SW480 (cell line): ENCODE results near the gene PZP.
"Not testable (repeated sequence)": the region's sequence is repeated elsewhere in the genome, so short reads cannot be mapped to it uniquely, and the experiment has no call there.

Experiments
- DNase-seq: peaks from one replicate; pipeline ENCODE4 v3.0.0-alpha.2; 2016; ENCODE audit warnings: low spot score

PZP gene

DNA sequence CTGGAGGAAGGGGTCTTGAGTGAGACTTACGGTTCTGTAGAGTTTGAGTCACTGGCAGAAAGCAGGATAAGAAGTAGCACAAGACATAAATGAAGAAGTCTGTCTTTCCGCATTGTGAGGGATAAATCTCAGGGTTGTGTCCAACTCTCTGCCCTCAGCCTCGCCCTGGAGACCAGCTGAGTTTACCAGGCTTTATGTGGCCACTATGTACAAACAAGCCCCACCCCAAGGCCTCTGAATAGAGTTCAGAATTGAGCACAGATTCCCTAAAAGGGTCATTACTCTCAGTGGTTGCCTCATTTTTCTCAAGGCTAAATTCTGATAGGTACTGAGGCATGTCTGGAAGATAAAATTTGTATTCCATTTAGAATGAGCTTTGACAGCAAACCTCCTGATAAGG lies at the start of gene PZP:
Gene PZP (minus strand): TSS at position 167 of the 400 bp plus-strand sequence. CDS start 54 bp downstream, at position 113.
- no peak for DNase-seq

DNA sequence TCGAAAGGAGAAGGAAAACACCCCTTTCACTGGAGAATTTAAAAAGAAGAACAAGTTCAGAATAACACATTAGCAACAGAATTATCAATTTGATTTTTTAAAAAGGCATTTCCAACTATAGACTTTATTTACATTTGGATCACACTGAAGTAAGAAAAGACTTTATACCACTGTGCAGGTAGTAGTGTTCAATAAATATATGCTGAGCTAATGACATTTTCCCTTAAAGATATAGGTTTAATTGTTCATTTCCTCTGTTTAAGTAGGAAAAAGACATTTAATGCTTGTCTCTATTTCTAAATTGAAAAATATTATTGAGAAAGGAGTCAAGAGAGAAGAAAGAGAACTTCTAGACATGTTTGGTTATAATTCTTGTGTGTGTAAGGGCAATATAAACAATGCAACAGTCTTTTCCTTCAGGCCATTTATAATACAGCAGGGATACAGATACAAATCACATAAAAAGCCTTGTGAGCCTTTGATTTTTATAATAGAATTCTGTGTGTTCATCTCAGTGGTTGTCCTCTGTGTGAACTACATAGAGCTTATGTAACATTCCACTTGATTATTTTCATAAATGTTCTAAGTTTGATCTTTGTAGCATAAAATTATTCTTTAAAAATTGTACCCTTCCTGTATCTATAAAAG lies 48.7 kb upstream of the PZP start:
- DNase-seq: no peak

- DNase-seq: no peak
Measured at GRCh38 chr12:9256341-9256740, 48.1 kb upstream of the PZP start.

- DNase-seq: no peak
Measured at GRCh38 chr12:9255837-9256236, 47.6 kb upstream of the PZP start.

- no peak for DNase-seq
Measured at GRCh38 chr12:9253464-9253863, 45.3 kb upstream of the PZP start.

DNA sequence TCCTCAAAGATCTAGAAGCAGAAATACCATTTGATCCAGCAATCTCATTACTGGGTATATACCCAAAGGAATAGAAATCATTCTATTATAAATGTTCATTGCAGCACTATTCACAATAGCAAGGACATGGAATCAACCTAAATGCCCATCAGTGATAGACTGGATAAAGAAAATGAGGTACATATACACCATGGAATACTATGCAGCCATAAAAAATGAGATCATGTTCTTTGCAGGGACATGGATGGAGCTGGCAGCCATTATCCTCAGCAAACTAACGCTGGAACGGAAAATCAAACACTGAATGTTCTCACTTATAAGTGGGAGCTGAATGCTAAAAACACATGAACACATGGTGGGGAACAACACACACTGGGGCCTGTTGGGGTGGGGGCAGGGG lies 44.6 kb upstream of the PZP start:
- not testable (repeated sequence) for DNase-seq

GRCh38 chr12:9252256-9252655 lies 44.1 kb upstream of the PZP start:
- no peak for DNase-seq

DNA sequence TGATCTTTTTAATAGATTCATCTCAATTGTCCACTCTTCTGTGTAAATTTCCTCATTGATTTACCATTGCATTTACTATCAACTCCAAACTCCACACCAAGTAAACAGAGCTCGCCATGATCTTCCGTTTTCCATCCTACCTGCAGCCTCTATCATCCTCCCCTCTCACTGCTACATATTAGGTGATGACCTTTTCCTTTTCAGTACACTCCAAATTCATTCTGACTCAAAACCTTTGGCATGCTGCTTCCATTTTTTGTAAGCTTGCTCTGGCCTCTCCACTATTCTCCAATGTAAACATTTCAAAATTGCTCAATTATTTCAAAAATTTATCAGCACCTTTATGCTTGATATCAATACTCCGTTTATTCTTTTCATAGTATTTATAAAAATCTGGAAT lies 40.2 kb upstream of the PZP start:
- DNase-seq: no peak

- no peak for DNase-seq
Measured at GRCh38 chr12:9244894-9245293, 36.7 kb upstream of the PZP start.

DNA sequence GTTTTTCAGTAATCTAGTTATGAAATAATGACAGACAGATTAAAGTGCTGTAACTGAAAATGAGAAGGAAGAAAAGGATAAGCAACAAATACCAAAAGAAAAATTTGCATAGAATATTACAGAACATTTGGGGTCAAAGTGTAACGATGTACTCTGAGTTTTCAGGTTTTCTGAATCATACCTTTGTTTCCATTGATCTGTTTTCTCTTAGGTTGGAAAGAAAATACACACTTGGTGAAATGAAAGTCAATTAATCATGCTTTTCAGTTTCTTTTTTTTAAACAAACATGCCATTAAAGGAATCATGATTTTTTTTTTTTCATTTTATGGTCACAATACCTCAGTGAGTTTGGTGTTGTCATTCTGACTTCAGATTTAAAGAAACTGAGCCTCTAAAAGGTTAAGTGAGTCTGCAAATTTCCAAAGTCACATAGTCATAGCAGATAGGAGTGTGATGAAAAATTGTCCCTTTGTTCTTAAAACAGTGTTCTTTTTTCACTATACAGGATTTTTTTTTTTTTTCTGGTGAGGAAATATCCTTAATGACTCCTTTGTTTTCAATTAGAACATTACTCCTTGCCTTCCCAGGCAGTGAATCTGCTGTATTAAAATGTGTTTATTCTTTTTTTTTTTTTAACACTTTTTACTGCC lies 35.9 kb upstream of the PZP start:
- no peak for DNase-seq

DNA sequence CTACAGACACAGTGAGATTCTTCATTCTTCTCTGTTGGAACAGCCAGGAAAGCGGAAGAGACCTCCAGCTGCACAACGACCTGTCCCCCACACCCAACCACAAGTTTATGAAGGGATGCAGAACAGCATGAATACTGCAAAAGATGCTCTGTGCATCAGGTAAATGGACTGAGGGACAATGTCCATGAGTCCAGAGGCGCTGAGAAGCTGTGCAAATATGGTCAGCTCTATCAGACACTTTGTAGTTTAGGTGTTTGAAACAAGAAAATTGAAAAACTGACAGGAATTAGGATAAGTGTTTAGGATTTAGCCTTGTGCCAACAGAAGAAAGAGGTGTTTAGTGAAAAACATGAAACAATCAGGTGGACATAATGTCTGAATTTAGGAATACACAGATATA lies 33.1 kb upstream of the PZP start:
- no peak for DNase-seq

GRCh38 chr12:9240776-9241175 lies 32.6 kb upstream of the PZP start:
- no peak for DNase-seq

GRCh38 chr12:9240004-9240635 lies 31.9 kb upstream of the PZP start:
- not testable (repeated sequence) for DNase-seq

GRCh38 chr12:9237286-9237685 lies 29.1 kb upstream of the PZP start:
- DNase-seq: no peak

DNA sequence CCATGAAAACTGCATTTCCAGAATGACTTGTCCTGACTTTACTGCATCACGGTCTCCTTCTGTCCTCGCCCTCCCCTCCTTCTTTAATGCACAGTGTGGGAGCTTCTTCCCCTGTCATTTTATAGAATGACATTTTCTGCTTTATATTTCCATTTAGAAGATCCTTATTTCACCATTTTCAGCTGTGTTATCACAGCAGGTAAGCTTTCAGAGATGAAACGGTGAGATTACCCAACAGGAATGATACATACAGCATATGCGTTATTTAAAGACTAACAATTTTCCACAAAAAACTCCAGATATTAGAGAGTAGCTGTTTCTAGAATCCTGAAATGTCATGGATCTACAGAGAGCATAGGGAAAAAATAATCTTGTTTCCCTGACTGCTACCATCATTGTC lies 27.3 kb upstream of the PZP start:
- no peak for DNase-seq

DNA sequence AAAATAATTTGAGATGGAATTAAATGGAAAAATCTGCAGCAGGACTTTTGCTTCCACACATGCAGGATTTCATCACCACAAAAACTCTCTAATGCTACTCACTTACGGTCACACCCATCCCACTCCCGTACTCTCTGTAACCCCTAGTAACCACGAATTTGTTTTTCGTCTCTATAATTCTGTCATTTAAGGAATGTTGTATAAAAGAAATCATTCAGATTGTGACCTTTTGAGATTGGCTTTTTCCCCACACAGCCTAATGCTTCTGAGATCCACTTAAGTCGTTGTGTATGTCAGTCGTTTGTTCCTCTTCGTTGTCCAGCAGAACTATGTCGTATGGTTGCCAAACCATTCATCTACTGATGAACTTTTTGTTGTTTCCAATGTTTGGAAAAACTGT lies 19.8 kb upstream of the PZP start:
- no peak for DNase-seq

- DNase-seq: no peak
Measured at GRCh38 chr12:9223830-9224229, 15.6 kb upstream of the PZP start.

- DNase-seq: no peak
Measured at GRCh38 chr12:9221483-9221882, 13.3 kb upstream of the PZP start.

- DNase-seq: not testable (repeated sequence)
Measured at GRCh38 chr12:9221011-9221410, 12.8 kb upstream of the PZP start.

GRCh38 chr12:9214534-9214933 lies 6.3 kb upstream of the PZP start:
- no peak for DNase-seq

GRCh38 chr12:9211687-9212086 lies 3.5 kb upstream of the PZP start:
- DNase-seq: no peak

GRCh38 chr12:9204380-9204779 lies 3.8 kb downstream of the PZP start:
- no peak for DNase-seq

DNA sequence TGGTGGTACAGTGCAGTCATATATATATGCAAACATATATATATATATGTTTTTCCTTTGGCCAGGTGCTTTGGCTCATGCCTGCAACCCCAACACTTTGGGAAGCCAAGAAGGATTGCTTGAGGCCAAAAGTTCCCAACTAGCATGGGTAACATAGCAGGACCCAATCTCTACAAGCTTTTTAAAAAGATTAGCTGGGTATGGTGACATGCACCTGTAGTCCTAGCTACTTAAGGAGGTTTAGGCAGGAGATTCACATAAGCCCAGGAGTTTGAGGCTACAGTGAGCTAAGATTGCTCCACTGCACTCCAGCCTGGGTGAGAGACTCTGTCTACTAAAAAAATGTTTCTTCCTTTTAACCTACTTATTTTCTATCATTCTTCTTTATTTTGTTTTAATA lies 10.2 kb downstream of the PZP start:
- DNase-seq: no peak

DNA sequence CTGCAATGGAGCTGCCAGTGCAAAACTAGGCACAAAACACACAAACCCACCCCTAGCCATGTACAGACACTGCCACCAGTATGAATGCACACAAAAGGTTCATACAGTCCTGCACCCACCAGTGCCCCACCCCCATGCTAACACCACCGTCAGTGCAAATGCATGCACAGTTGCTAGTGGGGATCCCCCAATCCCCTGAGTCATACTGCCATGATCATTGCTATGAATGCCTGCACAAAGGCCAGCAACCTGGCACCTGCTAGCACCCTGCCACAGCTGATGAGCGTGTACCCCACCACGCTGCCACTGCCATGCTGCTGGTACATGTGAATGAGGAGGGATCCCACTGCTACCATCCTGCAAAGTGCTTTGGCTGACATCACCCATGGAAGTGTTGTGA lies 23.9 kb downstream of the PZP start:
- no peak for DNase-seq
